ENCODE measurements around the gene SLC25A47.

DNA sequence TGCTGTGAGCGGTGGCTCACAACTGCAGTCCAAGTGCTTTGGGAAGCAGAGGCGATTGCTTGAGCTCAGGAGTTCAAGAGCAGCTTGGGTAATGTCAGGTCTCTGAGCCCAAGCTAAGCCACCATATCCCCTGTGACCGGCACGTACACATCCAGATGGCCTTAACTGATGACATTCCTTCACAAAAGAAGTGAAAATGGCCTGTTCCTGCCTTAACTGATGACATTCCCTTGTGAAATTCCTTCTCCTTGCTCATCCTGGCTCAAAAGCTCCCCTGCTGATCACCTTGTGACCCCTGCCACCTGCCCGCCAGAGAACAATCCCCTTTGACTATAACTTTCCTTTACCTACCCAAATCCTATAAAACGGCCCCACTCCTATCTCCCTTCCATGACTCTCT lies 48.6 kb downstream of the SLC25A47 start:
- TF ChIP-seq CTCF (IDR thresholded peaks at IDR 0.05) (no peak), POLR2A (IDR thresholded peaks at IDR 0.05) (no peak)

Data from Peyer's patch (tissue), 4 donors.